ES-I3 (cell line): Measurements from ENCODE around the gene NTRK3.
"Not testable (repeated sequence)": the region's sequence is repeated elsewhere in the genome, so short reads cannot be mapped to it uniquely, and the experiment has no call there.

Experiments
- H3K36me3 ChIP-seq: 2 replicates; pipeline ENCODE4 v1.6.1; 2013; ENCODE audit warnings: mild to moderate bottlenecking, low read length, control low read depth, moderate library complexity; ENCODE audit not compliant: insufficient read depth
- H3K4me1 ChIP-seq: 2 replicates; pipeline ENCODE4 v1.6.1; 2013; ENCODE audit warnings: mild to moderate bottlenecking, control low read depth, low read length; ENCODE audit not compliant: insufficient read depth
- H3K9ac ChIP-seq: 2 replicates; pipeline ENCODE4 v1.6.1; 2013; ENCODE audit warnings: low read depth, mild to moderate bottlenecking, low read length, moderate library complexity
- H3K9me3 ChIP-seq: 2 replicates; pipeline ENCODE4 v1.6.1; 2013; ENCODE audit warnings: mild to moderate bottlenecking, low read length, moderate library complexity; ENCODE audit not compliant: control insufficient read depth, insufficient read depth

Gene NTRK3

DNA sequence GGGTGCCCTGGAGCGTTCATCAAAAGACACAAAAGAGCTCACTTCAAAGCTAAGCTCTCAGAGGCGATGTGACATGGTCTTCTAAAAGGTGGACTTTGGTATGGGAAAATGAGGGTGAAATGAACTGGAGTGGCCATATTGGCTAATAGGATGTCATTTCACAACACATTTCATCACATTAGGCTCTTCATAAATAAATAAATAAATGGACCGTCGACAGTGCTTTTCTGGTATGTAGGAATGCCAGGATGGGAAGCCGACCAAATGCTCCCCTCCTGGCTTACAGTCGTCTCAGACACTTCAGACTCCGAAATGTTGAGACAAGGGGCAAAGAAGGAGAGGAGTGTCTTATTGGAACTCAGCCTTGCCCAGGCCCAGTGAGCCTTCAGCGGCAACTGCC lies 383.0 kb downstream of the NTRK3 start:
- Histone ChIP-seq H3K9me3 (no peaks in the 10 kb centered on the region), H3K36me3 (no peaks in the 10 kb centered on the region), H3K9ac (no peak overlapping the region), H3K4me1 (no peaks in the 10 kb centered on the region)

DNA sequence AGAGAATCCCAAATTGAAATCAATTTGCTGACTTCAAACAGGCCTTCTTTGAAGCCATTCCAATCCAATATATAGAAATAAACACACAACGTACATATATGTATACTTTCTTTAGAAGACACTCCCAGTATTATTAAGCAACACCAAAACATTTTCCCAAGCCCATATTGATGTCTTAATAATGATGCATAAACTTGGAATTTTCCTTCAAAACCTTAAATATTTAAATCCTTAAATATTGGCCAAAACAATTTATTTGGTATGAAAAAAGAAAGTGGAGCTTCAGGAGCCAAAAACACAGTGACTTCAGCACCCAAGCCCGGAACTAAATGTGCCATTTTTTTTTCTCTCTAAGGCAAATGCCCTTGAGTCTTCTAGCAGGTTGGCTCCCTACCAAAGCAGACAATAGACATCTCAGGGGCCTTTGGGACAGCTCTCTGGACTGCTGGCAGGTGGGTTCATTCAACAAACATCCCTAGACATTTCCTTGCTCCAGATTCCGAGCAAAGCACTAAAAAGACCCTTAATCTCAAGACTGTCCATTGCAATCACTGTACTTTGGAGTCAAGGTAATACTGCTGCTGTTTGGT lies 384.7 kb downstream of the NTRK3 start:
- H3K36me3 ChIP-seq: no peaks in the 10 kb centered on the region
- no peaks in the 10 kb centered on the region for H3K9me3 ChIP-seq
- no peak overlapping the region for H3K9ac ChIP-seq
- no peaks in the 10 kb centered on the region for H3K4me1 ChIP-seq

DNA sequence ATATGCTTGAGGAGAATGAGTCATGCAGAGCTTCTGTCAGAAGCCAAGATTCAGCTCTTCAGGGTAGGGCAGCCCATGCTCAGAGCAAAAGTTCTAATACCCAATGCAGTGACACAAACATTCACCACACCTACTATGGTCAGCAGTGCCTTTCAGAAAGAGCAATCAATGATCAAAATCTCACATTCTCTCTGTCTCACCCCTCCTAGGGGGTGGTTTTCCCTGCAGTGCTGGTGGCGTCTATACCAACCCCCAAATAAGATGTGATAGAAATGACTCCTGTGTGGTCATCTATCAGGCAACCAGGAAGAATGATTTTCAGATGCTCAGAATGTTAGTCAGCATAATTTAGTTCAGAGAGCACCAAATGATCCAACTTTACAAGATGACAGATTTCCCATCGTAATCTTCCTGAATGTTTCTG lies 385.3 kb downstream of the NTRK3 start:
- Histone ChIP-seq H3K9me3 (no peaks in the 10 kb centered on the region), H3K9ac (no peak overlapping the region), H3K36me3 (no peaks in the 10 kb centered on the region), H3K4me1 (no peaks in the 10 kb centered on the region)

DNA sequence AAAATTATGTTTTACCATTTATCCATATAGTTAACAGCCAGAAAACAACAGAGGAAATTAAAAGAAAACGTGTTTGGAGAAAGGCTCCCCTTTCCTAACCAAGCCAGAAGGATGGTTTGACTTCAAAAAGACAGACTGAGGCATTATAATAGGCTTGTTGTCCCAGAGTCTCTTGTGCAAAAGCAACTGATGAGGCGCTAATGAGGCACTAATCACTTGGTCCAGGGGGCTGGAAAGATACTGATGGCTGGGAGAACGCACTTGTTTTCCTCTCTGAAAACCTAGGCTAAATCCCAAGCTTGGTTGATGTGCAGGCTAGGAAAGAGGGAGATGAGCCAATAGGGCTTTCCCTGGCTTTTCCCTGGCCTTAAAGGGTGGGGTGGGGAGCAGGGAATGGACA lies 389.6 kb downstream of the NTRK3 start:
- H3K4me1 ChIP-seq: no peaks in the 10 kb centered on the region
- H3K36me3 ChIP-seq: no peaks in the 10 kb centered on the region
- no peak overlapping the region for H3K9ac ChIP-seq
- H3K9me3 ChIP-seq: no peaks in the 10 kb centered on the region

DNA sequence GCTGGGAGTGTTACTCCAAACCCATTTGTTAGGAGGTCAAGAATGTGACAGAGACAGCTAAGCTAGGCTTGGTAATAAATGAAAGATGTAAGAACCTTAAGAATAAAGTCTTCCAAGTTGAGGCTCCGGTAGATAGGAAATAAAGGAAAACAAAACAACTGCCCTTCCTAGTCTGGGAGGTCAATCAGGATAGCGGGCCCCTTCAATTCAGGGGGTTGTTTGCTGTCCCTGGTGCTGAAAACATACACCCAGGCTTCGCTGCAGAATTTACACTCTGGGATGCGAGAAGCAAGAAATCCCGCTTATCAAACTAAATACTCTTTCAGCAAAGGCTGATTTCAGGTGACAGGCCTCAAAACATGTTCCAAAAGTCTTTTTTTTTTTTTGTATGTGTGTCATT lies 393.4 kb downstream of the NTRK3 start:
- Histone ChIP-seq H3K4me1 (no peaks in the 10 kb centered on the region), H3K9me3 (no peaks in the 10 kb centered on the region), H3K9ac (no peak overlapping the region), H3K36me3 (no peaks in the 10 kb centered on the region)

DNA sequence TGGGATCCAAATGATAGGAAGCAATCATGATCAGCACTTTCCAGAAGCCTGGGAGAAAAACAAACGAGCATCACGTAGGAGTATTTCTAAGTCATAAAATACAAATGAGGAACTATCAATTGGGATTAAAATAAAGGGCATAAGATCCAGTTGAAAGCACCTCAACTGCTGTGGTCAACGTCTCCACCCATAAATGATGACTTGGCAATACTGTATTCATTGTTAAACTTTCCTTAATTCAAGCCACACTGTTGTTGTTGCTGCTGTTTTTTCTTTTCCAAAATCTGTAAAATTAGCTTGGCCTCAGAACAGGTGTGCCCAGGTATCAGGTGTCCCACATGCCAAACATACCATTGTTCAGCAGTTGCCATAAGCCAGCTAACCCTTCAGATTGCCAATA lies 395.8 kb downstream of the NTRK3 start:
- Histone ChIP-seq H3K4me1 (no peaks in the 10 kb centered on the region), H3K9me3 (no peaks in the 10 kb centered on the region), H3K9ac (no peak overlapping the region), H3K36me3 (no peaks in the 10 kb centered on the region)

DNA sequence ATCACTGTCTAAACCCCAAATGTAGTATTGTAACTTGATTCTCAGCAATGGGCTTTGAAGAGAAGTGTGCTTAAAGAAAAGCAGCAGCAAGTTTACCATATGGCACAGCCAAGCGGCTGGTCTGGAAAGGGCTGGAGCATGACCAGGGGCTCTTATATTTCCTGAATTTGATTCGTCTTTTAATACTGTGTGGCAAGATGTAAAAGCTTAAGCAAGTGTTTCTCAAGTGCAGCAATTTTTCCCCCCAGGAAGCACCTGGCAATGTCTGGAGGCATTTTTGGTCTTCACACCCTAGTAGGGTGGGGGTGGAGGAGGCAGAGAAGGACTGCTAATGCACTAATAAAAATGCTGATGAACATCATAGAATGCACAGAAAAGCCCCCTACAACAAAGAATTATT lies 397.9 kb downstream of the NTRK3 start:
- Histone ChIP-seq H3K9me3 (no peaks in the 10 kb centered on the region), H3K4me1 (no peaks in the 10 kb centered on the region), H3K36me3 (no peaks in the 10 kb centered on the region), H3K9ac (no peak overlapping the region)

DNA sequence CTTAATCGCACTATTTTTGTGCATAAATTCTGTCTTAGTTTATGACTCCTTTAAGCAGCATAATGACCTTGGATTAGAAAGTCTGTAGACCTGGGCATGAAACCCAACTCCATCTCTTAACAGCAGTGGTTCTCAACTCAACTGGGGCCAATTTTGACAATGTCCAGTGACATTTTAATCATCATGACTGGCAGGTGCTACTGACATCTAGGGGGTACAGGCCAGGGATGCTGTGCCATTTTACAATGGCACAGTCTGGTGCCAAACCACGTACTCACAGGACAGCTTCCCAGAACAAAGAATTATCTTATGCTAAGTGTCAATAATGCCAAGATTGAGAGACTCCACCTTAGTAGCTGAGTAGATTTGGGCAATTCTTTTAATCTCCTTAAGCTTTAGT lies 405.0 kb downstream of the NTRK3 start:
- Histone ChIP-seq H3K9me3 (no peaks in the 10 kb centered on the region), H3K4me1 (no peaks in the 10 kb centered on the region), H3K9ac (no peak overlapping the region), H3K36me3 (no peaks in the 10 kb centered on the region)

DNA sequence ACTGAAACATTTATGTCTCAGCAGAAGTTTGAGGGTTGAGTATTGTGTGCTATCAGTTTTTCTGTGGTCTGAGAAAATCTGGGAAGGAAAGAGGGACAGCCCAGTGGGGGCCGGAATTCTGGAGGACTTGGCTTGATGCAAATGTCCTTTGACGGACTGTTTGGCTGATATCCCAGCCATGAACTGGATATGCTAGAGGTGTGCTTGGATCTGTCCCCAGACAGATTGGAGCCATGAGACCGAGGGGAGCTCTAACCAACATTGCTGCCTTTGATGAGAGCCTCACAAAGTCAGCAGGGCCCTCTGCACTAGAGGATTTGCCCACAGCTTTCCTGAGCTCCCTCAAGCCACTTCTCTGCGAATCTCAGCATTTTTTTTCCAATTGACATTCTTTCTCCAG lies 405.6 kb downstream of the NTRK3 start:
- no peaks in the 10 kb centered on the region for H3K36me3 ChIP-seq

DNA sequence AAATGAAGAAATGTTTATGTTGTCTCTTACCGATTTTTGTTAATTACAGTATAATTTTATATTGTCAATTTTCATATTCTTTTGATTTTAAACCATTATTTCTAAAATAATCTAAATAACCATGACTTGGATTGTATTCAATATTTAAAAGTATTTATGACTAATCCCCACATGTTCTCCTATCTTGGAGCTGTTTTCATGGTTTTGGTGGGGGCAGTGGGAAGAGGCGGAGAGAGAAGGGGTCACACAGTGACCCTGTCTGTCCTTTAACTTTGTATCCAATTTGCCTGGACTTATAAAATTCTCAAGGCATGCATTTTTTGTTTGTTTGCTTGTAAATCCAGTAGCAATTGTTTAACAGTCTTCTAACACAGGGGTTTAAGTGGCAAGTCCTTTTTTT lies 407.4 kb downstream of the NTRK3 start:
- H3K4me1 ChIP-seq: no peaks in the 10 kb centered on the region
- H3K9ac ChIP-seq: no peak overlapping the region
- no peaks in the 10 kb centered on the region for H3K9me3 ChIP-seq
- H3K36me3 ChIP-seq: no peaks in the 10 kb centered on the region

More for the DNA sequence above, 405.6 kb downstream of the NTRK3 start:
- Histone ChIP-seq H3K4me1 (no peaks in the 10 kb centered on the region), H3K9ac (no peak overlapping the region), H3K9me3 (no peaks in the 10 kb centered on the region)

DNA sequence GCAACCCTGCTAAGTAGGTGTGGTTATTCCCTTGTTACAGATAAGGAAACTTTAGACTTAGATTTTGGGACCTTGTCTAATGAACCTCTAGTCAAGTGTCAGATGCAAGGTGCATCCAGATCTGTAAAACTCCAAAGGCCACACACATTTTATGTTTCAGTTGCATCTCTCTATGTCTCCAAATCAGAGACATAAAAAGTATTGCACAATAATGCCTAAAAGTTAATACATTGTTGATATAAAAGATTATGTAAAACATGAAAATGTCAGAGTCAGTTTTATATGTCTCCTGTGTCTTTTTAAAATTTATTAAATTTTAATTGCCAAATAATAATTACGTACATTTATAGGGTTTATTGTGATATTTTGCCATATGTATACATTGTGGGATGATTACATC lies 408.5 kb downstream of the NTRK3 start:
- Histone ChIP-seq H3K4me1 (no peaks in the 10 kb centered on the region), H3K36me3 (no peaks in the 10 kb centered on the region), H3K9ac (no peak overlapping the region)

DNA sequence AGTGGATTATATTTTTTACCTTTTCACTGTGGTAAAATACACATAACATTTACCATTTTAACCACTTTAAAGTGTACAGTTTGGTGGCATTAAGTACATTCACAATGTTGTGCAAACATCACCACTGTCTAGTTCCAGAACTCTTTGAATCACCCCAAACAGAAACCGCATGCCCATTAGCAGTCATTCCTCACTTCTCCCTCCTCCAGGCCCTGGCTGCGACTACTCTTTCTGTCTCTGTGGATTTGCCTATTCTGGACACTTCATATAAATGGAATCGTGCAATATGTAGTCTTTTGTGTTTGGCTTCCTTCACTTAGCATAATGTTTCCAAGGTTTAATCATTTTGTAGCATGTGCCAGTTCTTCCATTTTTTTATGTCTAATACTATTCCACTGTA lies 409.8 kb downstream of the NTRK3 start:
- no peak overlapping the region for H3K9ac ChIP-seq
- no peaks in the 10 kb centered on the region for H3K9me3 ChIP-seq
- no peaks in the 10 kb centered on the region for H3K36me3 ChIP-seq
- no peaks in the 10 kb centered on the region for H3K4me1 ChIP-seq

More for the DNA sequence above, 408.5 kb downstream of the NTRK3 start:
- H3K9me3 ChIP-seq: no peaks in the 10 kb centered on the region

DNA sequence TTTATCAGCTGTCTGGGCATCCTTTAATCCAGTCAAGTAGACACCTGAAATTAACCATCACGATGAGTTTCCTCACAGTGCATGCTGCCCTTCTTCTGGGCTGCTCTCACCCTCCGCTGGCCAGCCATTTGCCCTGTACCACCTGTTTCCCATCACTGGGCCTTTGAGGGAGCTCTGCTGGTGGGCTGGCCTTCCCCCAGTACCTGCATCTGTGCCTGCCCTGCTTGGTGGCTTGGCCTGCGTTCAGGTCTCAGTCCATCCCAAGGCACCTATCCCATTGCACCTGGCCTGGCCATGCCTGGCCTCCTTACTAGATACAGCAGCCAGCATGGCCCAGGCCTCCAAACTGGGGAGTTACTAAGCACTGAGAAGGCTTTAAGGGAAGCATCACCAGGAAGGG lies 413.2 kb downstream of the NTRK3 start:
- H3K9me3 ChIP-seq: no peaks in the 10 kb centered on the region
- H3K4me1 ChIP-seq: no peaks in the 10 kb centered on the region
- H3K36me3 ChIP-seq: no peaks in the 10 kb centered on the region

DNA sequence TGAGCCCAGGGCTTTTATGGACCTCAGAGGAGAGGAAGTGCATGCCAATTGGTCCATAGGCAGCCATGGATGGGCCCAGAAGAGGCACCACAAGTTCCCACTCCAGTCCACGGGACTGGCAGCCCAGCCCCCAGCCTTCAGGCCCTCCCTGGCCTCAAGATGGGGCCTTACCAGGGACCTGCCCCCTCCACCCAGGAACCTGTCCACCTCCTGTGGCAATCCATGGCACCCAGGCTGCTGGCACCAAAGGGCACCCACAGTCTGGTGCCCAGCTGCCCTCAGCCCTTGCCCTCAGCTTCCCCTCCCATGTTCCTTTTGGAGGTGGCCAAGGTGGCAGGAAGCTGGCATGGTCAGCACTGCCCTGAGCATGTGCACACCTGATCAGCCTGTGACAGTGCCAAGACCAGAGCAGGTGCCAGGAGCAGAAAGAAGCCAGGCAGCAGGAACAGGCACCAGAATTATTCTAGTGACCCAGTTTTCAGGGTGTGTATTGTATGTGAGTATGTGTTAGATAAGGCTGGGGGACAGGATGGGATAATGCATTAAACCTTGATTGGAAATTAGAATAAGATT lies 415.0 kb downstream of the NTRK3 start:
- Histone ChIP-seq H3K9ac (no peak overlapping the region), H3K36me3 (no peaks in the 10 kb centered on the region), H3K9me3 (no peaks in the 10 kb centered on the region), H3K4me1 (no peaks in the 10 kb centered on the region)

More for the DNA sequence above, 413.2 kb downstream of the NTRK3 start:
- H3K9ac ChIP-seq: no peak overlapping the region

DNA sequence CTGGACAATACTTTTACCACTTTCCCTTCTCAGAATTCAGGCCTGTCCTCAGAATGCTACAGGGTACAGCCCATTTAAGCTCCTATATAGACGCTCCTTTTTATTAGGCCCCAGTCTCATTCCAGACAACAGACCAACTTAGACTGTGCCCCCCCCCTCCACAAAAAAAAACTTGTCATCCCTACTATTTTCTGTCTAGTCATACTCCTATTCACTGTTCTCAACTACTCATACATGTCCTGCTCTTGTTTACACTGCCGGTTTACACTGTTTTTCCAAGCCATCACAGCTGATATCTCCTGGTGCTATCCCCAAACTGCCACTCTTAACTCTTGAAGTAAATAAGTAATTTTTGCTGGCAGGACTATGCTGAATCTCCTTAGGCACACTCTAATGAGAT lies 420.7 kb downstream of the NTRK3 start:
- not testable (repeated sequence) for H3K4me1 ChIP-seq, H3K9ac ChIP-seq, H3K9me3 ChIP-seq, H3K36me3 ChIP-seq

DNA sequence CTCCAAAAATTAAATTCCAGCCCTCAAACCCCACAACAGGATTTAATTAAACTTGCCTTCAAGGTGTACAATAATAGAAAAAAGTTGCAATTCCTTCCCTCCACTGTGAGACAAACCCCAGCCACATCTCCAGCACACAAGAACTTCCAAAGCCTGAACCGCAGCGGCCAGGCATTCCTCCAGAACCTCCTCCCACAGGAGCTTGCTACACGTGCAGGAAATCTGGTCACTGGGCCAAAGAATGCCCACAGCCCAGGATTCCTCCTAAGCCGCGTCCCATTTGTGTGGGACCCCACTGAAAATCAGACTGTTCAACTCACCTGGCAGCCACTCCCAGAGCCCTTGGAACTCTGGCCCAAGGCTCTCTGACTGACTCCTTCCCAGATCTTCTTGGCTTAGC lies 423.2 kb downstream of the NTRK3 start:
- H3K9ac ChIP-seq, H3K9me3 ChIP-seq, H3K36me3 ChIP-seq, H3K4me1 ChIP-seq: not testable (repeated sequence)
